Measurements from ENCODE around the gene CCDC83. TPM values are rescaled to one million over a fixed set of nuclear protein-coding genes. Genes with fewer than 3 reads are reported as not detected.
"Not testable (repeated sequence)": the region's sequence is repeated elsewhere in the genome, so short reads cannot be mapped to it uniquely, and the experiment has no call there.

CCDC83 gene
- total RNA-seq, 1 donor from 2014 or later = not detected

GRCh38 chr11:85854557-85855340 lies 434 bp upstream of the CCDC83 start:
- H3K27me3 ChIP-seq (ENCODE audit: low read depth) = no peaks in the 10 kb centered on the region
- H3K36me3 ChIP-seq = no peaks in the 10 kb centered on the region
- DNase-seq = peak; percentile 92
- TF ChIP-seq CTCF (IDR thresholded peaks at IDR 0.05; ENCODE audit: borderline replicate concordance) = peak; percentile 93
- intact Hi-C loops (cut with micrococcal nuclease) = no loop called here
- peak overlapping the region; percentile 71 for H3K4me3 ChIP-seq
- peaks cover 6% of the 10 kb centered on the region for H3K9me3 ChIP-seq (replicated peaks)
- peak overlapping the region; percentile 91 for H3K27ac ChIP-seq (replicated peaks)
- H3K4me1 ChIP-seq = peaks cover 13% of the 10 kb centered on the region

- Histone ChIP-seq H3K4me1 (peaks cover 13% of the 10 kb centered on the region), H3K9me3 (replicated peaks) (no peaks in the 10 kb centered on the region), H3K36me3 (no peaks in the 10 kb centered on the region), H3K27ac (replicated peaks) (no peak overlapping the region), H3K27me3 (ENCODE audit: low read depth) (no peaks in the 10 kb centered on the region), H3K4me3 (no peak overlapping the region)
- intact Hi-C loops (cut with micrococcal nuclease) = no loop called here
- no peak for DNase-seq
- no peak for TF ChIP-seq CTCF (IDR thresholded peaks at IDR 0.05; ENCODE audit: borderline replicate concordance)
Measured at GRCh38 chr11:85857098-85857497, 1.9 kb downstream of the CCDC83 start.

GRCh38 chr11:85859541-85859940 lies 4.4 kb downstream of the CCDC83 start:
- H3K36me3 ChIP-seq; H3K9me3 ChIP-seq (replicated peaks); H3K4me1 ChIP-seq; H3K27me3 ChIP-seq (ENCODE audit: low read depth); H3K4me3 ChIP-seq; H3K27ac ChIP-seq (replicated peaks); intact Hi-C loops (cut with micrococcal nuclease); DNase-seq: not testable (repeated sequence)

GRCh38 chr11:85863855-85864254 lies 8.7 kb downstream of the CCDC83 start:
- no peak overlapping the region for H3K27ac ChIP-seq (replicated peaks)
- no peak overlapping the region for H3K4me3 ChIP-seq
- no peaks in the 10 kb centered on the region for H3K9me3 ChIP-seq (replicated peaks)
- DNase-seq = no peak
- H3K36me3 ChIP-seq = no peaks in the 10 kb centered on the region
- intact Hi-C loops (cut with micrococcal nuclease) = loop anchor here (10.0 kb wide), 1 partner anchor 351 kb away; no protein-coding TSS in a partner anchor
- TF ChIP-seq CTCF (IDR thresholded peaks at IDR 0.05; ENCODE audit: borderline replicate concordance) = no peak
- no peaks in the 10 kb centered on the region for H3K27me3 ChIP-seq (ENCODE audit: low read depth)
- no peaks in the 10 kb centered on the region for H3K4me1 ChIP-seq

GRCh38 chr11:85866137-85866827 lies 11.1 kb downstream of the CCDC83 start:
- H3K4me3 ChIP-seq = no peak overlapping the region
- no peaks in the 10 kb centered on the region for H3K36me3 ChIP-seq
- no peak for DNase-seq
- H3K9me3 ChIP-seq (replicated peaks) = no peaks in the 10 kb centered on the region
- no peaks in the 10 kb centered on the region for H3K4me1 ChIP-seq
- no peaks in the 10 kb centered on the region for H3K27me3 ChIP-seq (ENCODE audit: low read depth)
- intact Hi-C loops (cut with micrococcal nuclease) = loop anchor here (10.0 kb wide), 1 partner anchor 349 kb away; no protein-coding TSS in a partner anchor
- no peak for TF ChIP-seq CTCF (IDR thresholded peaks at IDR 0.05; ENCODE audit: borderline replicate concordance)
- no peak overlapping the region for H3K27ac ChIP-seq (replicated peaks)

- Histone ChIP-seq H3K4me1 (no peaks in the 10 kb centered on the region), H3K4me3 (no peak overlapping the region), H3K27me3 (ENCODE audit: low read depth) (no peaks in the 10 kb centered on the region), H3K9me3 (replicated peaks) (no peaks in the 10 kb centered on the region), H3K27ac (replicated peaks) (no peak overlapping the region), H3K36me3 (no peaks in the 10 kb centered on the region)
- no peak for DNase-seq
- intact Hi-C loops (cut with micrococcal nuclease) = loop anchor here (10.0 kb wide), 1 partner anchor 347 kb away; no protein-coding TSS in a partner anchor
- no peak for TF ChIP-seq CTCF (IDR thresholded peaks at IDR 0.05; ENCODE audit: borderline replicate concordance)
Measured at GRCh38 chr11:85867751-85868150, 12.6 kb downstream of the CCDC83 start.
